Measurements from ENCODE around the gene PNKD.

PNKD gene

DNA sequence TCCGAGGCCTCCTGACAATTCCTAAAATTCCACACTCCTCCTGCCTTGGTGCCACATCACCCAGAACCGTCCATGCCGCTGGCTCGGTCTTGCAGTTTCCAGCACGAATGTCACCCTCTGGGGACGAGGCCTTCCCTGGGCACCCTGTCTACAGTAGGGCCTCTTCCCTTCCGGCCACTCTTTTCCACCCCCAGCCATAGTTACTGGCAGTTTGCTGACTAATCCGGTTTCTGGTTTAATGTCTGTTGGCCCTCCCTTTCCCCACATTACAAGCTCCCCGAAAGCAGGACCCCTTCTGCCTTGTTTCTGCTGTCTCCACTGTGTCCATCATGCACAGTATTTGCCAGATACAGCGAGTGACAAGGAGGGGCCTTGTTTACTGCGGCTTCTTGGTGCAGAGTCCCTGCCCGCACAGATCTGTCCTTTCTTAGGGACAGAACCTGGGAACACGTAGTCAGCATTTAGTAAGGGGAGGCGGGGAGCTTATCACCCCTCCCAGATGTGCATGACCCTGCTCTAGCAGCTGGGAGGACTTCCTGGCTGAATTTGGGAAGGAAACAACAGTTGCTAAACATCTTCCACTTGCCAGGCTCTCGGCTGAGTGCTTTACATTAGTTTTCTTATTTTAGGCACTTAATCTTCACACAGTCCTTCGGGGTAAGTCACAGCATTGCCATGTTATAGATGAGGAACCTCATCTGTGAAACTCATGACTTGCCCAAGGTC lies 62.8 kb downstream of the PNKD start:
- TF ChIP-seq RAD21 (IDR thresholded peaks at IDR 0.05; ENCODE audit: low read depth), result no peak
- no peak for TF ChIP-seq EP300 (IDR thresholded peaks at IDR 0.05; ENCODE audit: borderline replicate concordance)
- no peak for TF ChIP-seq NFIC (IDR thresholded peaks at IDR 0.05)
- TF ChIP-seq USF1 (IDR thresholded peaks at IDR 0.05), result no peak
- TF ChIP-seq TEAD4 (IDR thresholded peaks at IDR 0.05), result no peak
- no peak for TF ChIP-seq MAX (IDR thresholded peaks at IDR 0.05)
- TF ChIP-seq CREB1 (IDR thresholded peaks at IDR 0.05; ENCODE audit: low read depth), result no peak
- TF ChIP-seq ZBTB7A (IDR thresholded peaks at IDR 0.05; ENCODE audit: low read depth), result no peak
- TF ChIP-seq, protein P1, sequence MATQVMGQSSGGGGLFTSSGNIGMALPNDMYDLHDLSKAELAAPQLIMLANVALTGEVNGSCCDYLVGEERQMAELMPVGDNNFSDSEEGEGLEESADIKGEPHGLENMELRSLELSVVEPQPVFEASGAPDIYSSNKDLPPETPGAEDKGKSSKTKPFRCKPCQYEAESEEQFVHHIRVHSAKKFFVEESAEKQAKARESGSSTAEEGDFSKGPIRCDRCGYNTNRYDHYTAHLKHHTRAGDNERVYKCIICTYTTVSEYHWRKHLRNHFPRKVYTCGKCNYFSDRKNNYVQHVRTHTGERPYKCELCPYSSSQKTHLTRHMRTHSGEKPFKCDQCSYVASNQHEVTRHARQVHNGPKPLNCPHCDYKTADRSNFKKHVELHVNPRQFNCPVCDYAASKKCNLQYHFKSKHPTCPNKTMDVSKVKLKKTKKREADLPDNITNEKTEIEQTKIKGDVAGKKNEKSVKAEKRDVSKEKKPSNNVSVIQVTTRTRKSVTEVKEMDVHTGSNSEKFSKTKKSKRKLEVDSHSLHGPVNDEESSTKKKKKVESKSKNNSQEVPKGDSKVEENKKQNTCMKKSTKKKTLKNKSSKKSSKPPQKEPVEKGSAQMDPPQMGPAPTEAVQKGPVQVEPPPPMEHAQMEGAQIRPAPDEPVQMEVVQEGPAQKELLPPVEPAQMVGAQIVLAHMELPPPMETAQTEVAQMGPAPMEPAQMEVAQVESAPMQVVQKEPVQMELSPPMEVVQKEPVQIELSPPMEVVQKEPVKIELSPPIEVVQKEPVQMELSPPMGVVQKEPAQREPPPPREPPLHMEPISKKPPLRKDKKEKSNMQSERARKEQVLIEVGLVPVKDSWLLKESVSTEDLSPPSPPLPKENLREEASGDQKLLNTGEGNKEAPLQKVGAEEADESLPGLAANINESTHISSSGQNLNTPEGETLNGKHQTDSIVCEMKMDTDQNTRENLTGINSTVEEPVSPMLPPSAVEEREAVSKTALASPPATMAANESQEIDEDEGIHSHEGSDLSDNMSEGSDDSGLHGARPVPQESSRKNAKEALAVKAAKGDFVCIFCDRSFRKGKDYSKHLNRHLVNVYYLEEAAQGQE (IDR thresholded peaks at IDR 0.05; ENCODE audit: low read depth), result no peak
- no peak for TF ChIP-seq EGR1 (IDR thresholded peaks at IDR 0.05)
- no peak for TF ChIP-seq TAF1 (IDR thresholded peaks at IDR 0.05; ENCODE audit: low read depth)

GRCh38 chr2:218334531-218334930 lies 64.2 kb downstream of the PNKD start:
- no peak for TF ChIP-seq EGR1 (IDR thresholded peaks at IDR 0.05)
- TF ChIP-seq, protein P1 (IDR thresholded peaks at IDR 0.05; ENCODE audit: low read depth), result no peak
- TF ChIP-seq NFIC (IDR thresholded peaks at IDR 0.05), result no peak
- TF ChIP-seq YY1 (IDR thresholded peaks at IDR 0.05; ENCODE audit: low read depth), result no peak
- no peak for TF ChIP-seq TAF1 (IDR thresholded peaks at IDR 0.05; ENCODE audit: low read depth)
- TF ChIP-seq TEAD4 (IDR thresholded peaks at IDR 0.05), result no peak
- TF ChIP-seq CEBPB (IDR thresholded peaks at IDR 0.05), result no peak
- no peak for TF ChIP-seq RAD21 (IDR thresholded peaks at IDR 0.05; ENCODE audit: low read depth)
- no peak for TF ChIP-seq CREB1 (IDR thresholded peaks at IDR 0.05; ENCODE audit: low read depth)
- TF ChIP-seq TCF12 (IDR thresholded peaks at IDR 0.05; ENCODE audit: low read depth), result no peak
- no peak for TF ChIP-seq FOXM1 (IDR thresholded peaks at IDR 0.05; ENCODE audit: borderline replicate concordance, low read depth)
- TF ChIP-seq EP300 (IDR thresholded peaks at IDR 0.05; ENCODE audit: borderline replicate concordance), result no peak
- no peak for TF ChIP-seq USF1 (IDR thresholded peaks at IDR 0.05)
- no peak for TF ChIP-seq MAX (IDR thresholded peaks at IDR 0.05)
- TF ChIP-seq ZBTB7A (IDR thresholded peaks at IDR 0.05; ENCODE audit: low read depth), result no peak

- TF ChIP-seq EGR1 (IDR thresholded peaks at IDR 0.05) (no peak), TAF1 (IDR thresholded peaks at IDR 0.05; ENCODE audit: low read depth) (no peak), RAD21 (IDR thresholded peaks at IDR 0.05; ENCODE audit: low read depth) (no peak), ZBTB7A (IDR thresholded peaks at IDR 0.05; ENCODE audit: low read depth) (no peak), NFIC (IDR thresholded peaks at IDR 0.05) (no peak), CEBPB (IDR thresholded peaks at IDR 0.05) (no peak), FOXM1 (IDR thresholded peaks at IDR 0.05; ENCODE audit: borderline replicate concordance, low read depth) (no peak), TCF12 (IDR thresholded peaks at IDR 0.05; ENCODE audit: low read depth) (no peak), CREB1 (IDR thresholded peaks at IDR 0.05; ENCODE audit: low read depth) (no peak), EP300 (IDR thresholded peaks at IDR 0.05; ENCODE audit: borderline replicate concordance) (no peak), YY1 (IDR thresholded peaks at IDR 0.05; ENCODE audit: low read depth) (no peak), TEAD4 (IDR thresholded peaks at IDR 0.05) (no peak), USF1 (IDR thresholded peaks at IDR 0.05) (no peak), MAX (IDR thresholded peaks at IDR 0.05) (no peak)
- TF ChIP-seq, protein P1 (IDR thresholded peaks at IDR 0.05; ENCODE audit: low read depth), result no peak
Observed at GRCh38 chr2:218340656-218341055, 70.3 kb downstream of the PNKD start.
